Sigmoid colon (tissue), 7 donors: ENCODE measurements around the gene RASGRF2. TPM values are rescaled to one million over a fixed set of nuclear protein-coding genes. Genes with fewer than 3 reads are reported as not detected.
"Not testable (repeated sequence)": the region's sequence is repeated elsewhere in the genome, so short reads cannot be mapped to it uniquely, and the experiment has no call there.

Experiments used
- DNase-seq: peaks from one replicate; pipeline ENCODE4 v3.0.0-alpha.2; 2019
- H3K27ac ChIP-seq, 4 donors: fragments of 200-600 bp; sonication (generic); one replicate each; pipeline ENCODE4 v1.5.1; 2016 to 2019; ENCODE audit warnings: mild to moderate bottlenecking in 1 of 4
- H3K27me3 ChIP-seq, 3 donors: fragments of 200-600 bp; sonication (generic); one replicate each; pipeline ENCODE4 v1.5.1; 2019; ENCODE audit warnings: mild to moderate bottlenecking in 1 of 3
- H3K36me3 ChIP-seq, 4 donors: fragments of 200-600 bp; sonication (generic); one replicate each; pipeline ENCODE4 v1.5.1; 2016 to 2019
- H3K4me1 ChIP-seq, 4 donors: fragments of 200-600 bp; sonication (generic); one replicate each; pipeline ENCODE4 v1.5.1; 2017 to 2019
- H3K4me3 ChIP-seq, 4 donors: fragments of 200-600 bp; sonication (generic); one replicate each; pipeline ENCODE4 v1.5.1; 2017 to 2019; ENCODE audit warnings: mild to moderate bottlenecking in 2 of 4, moderate library complexity in 1 of 4
- H3K9me3 ChIP-seq, 4 donors: fragments of 200-600 bp in 3 of 4; sonication (generic) in 3 of 4; one replicate each; pipeline versions ENCODE4 v1.5.1 to v1.6.1; 2013 to 2019
- CTCF ChIP-seq, 4 experiments: fragments of 450-650 bp in 3 of 4; fragments of 200-600 bp in 1 of 4; IDR thresholded peaks; one replicate each; pipeline ENCODE4 v1.5.1; 2016 to 2019; ENCODE audit warnings: antibody characterized with exemption in 4 of 4, mild to moderate bottlenecking in 3 of 4, moderate library complexity in 2 of 4
- EP300 ChIP-seq, 4 donors: sonication (generic); formaldehyde crosslinking; IDR thresholded peaks; one replicate each; pipeline ENCODE4 v1.6.1; 2017; ENCODE audit warnings: antibody characterized with exemption in 4 of 4
- POLR2A ChIP-seq, 2 donors: fragments of 450-650 bp; IDR thresholded peaks; one replicate each; pipeline ENCODE4 v1.6.1; 2016; ENCODE audit warnings: antibody characterized with exemption in 2 of 2, mild to moderate bottlenecking in 2 of 2, moderate library complexity in 2 of 2
- POLR2AphosphoS5 ChIP-seq, 4 donors: sonication (generic); formaldehyde crosslinking; IDR thresholded peaks; one replicate each; pipeline ENCODE4 v1.6.1; 2017; ENCODE audit warnings: antibody characterized with exemption in 4 of 4
- WGBS, 2 donors: extraction: QIAGEN DNeasy Blood & Tissue Kit; methylation state at CpG; one replicate each; pipeline ENCODE4 v1.1.7; 2013; 5-methylcytosine and 5-hydroxymethylcytosine counted together
- intact Hi-C: fragments of 100-400 bp; cut with DNase I; formaldehyde crosslinking; loops from one replicate; pipeline ENCODE4 v1.15.1; 2023
- polyA plus RNA-seq, 3 donors: library from polyadenylated mRNA; stranded (reverse); fragments of 200-250 nt; gene quantifications; one replicate each; pipeline ENCODE4 v1.2.3, GENCODE V29; 2013
- total RNA-seq, 4 donors: library from RNA; depleted of rRNA; stranded (reverse); fragments of >200 nt; gene quantifications; one replicate each; pipeline ENCODE4 v1.1.0, GENCODE V29; 2016
- donor health status: healthy with polysubstance abuse.
- donor health status: Bipolar disorder and iron deficiency.
- donor health status: healthy.

RASGRF2 gene
- total and polyA plus RNA-seq, 7 donors: under 0.01 to 9.5 (median 6.8) TPM

- TF ChIP-seq EP300 (IDR thresholded peaks at IDR 0.05): no peak
- no peak for TF ChIP-seq POLR2AphosphoS5 (IDR thresholded peaks at IDR 0.05)
- TF ChIP-seq CTCF (IDR thresholded peaks at IDR 0.05): no peak
- TF ChIP-seq POLR2A (IDR thresholded peaks at IDR 0.05): no peak
- no peak for DNase-seq
- no peaks in the 10 kb centered on the region for H3K36me3 ChIP-seq
- H3K4me1 ChIP-seq: peaks cover 0 to 14% (median 3%) of the 10 kb centered on the region in 4 donors
- no peak overlapping the region for H3K4me3 ChIP-seq
- intact Hi-C loops: no loop called here
- no peaks in the 10 kb centered on the region for H3K9me3 ChIP-seq
- no peak overlapping the region for H3K27ac ChIP-seq
- H3K27me3 ChIP-seq: no peaks in the 10 kb centered on the region
- WGBS, 2 donors: 49 to 64% methylated on average over 7 of the region's 7 CpGs
These were observed 161.9 kb downstream of the RASGRF2 start for GRCh38 chr5:81121836-81122630.

- WGBS, 2 donors: 76 to 95% methylated on average over 6 of the region's 6 CpGs
- intact Hi-C loops: loop anchor here (5.0 kb wide), 1 partner anchor 162 kb away; the partner anchor contains the start of gene RASGRF2
- H3K27ac ChIP-seq: not testable (repeated sequence)
These were observed 164.5 kb downstream of the RASGRF2 start for GRCh38 chr5:81124689-81125088.

GRCh38 chr5:81125959-81126358 lies 165.8 kb downstream of the RASGRF2 start:
- WGBS, 2 donors: 72 to 85% methylated on average over 7 of the region's 7 CpGs
- intact Hi-C loops: loop anchor here (1.0 to 5.0 kb wide), 2 partner anchors 41 to 164 kb away; partner anchors contain the start of gene RASGRF2

More at GRCh38 chr5:81124689-81125088, 164.5 kb downstream of the RASGRF2 start:
- H3K36me3 ChIP-seq, H3K27me3 ChIP-seq, H3K4me3 ChIP-seq, H3K9me3 ChIP-seq, DNase-seq: not testable (repeated sequence)
- peaks cover 0 to 14% (median 3%) of the 10 kb centered on the region in 4 donors for H3K4me1 ChIP-seq

GRCh38 chr5:81128416-81128815 lies 168.3 kb downstream of the RASGRF2 start:
- H3K27ac ChIP-seq: no peak overlapping the region
- DNase-seq: no peak
- intact Hi-C loops: loop anchor here (5.0 kb wide), 1 partner anchor 166 kb away; the partner anchor contains the start of gene RASGRF2

More at GRCh38 chr5:81125959-81126358, 165.8 kb downstream of the RASGRF2 start:
- Histone ChIP-seq H3K36me3 (no peaks in the 10 kb centered on the region), H3K4me1 (peaks cover 0 to 14% (median 3%) of the 10 kb centered on the region in 4 donors), H3K27ac (peak overlapping the region in 3 of 4 donors; percentile 11 to 60 (median 29)), H3K27me3 (no peaks in the 10 kb centered on the region), H3K4me3 (no peak overlapping the region), H3K9me3 (no peaks in the 10 kb centered on the region)
- TF ChIP-seq CTCF (IDR thresholded peaks at IDR 0.05) (no peak), EP300 (IDR thresholded peaks at IDR 0.05) (peak in 1 of 4 donors; percentile 6), POLR2A (IDR thresholded peaks at IDR 0.05) (no peak), POLR2AphosphoS5 (IDR thresholded peaks at IDR 0.05) (peak in 3 of 4 donors; percentile 13 to 53 (median 51))
- peak; percentile 87 for DNase-seq

GRCh38 chr5:81132381-81132780 lies 172.2 kb downstream of the RASGRF2 start:
- WGBS, 2 donors: 83% methylated on average over 1 of the region's 1 CpG
- H3K27me3 ChIP-seq: no peaks in the 10 kb centered on the region
- no peaks in the 10 kb centered on the region for H3K36me3 ChIP-seq
- intact Hi-C loops: no loop called here
- DNase-seq: no peak
- H3K4me1 ChIP-seq: no peaks in the 10 kb centered on the region
- H3K4me3 ChIP-seq: no peak overlapping the region
- H3K9me3 ChIP-seq: no peaks in the 10 kb centered on the region
- H3K27ac ChIP-seq: no peak overlapping the region
- no peak for TF ChIP-seq CTCF (IDR thresholded peaks at IDR 0.05)
- TF ChIP-seq POLR2A (IDR thresholded peaks at IDR 0.05): no peak
- TF ChIP-seq POLR2AphosphoS5 (IDR thresholded peaks at IDR 0.05): no peak
- TF ChIP-seq EP300 (IDR thresholded peaks at IDR 0.05): no peak

More at GRCh38 chr5:81128416-81128815, 168.3 kb downstream of the RASGRF2 start:
- H3K9me3 ChIP-seq: no peaks in the 10 kb centered on the region
- H3K4me3 ChIP-seq: no peak overlapping the region
- 79 to 85% methylated on average over 7 of the region's 7 CpGs for WGBS, 2 donors
- H3K27me3 ChIP-seq: no peaks in the 10 kb centered on the region
- no peaks in the 10 kb centered on the region for H3K36me3 ChIP-seq
- peaks cover 0 to 14% (median 3%) of the 10 kb centered on the region in 4 donors for H3K4me1 ChIP-seq
- TF ChIP-seq POLR2AphosphoS5 (IDR thresholded peaks at IDR 0.05): no peak
- TF ChIP-seq EP300 (IDR thresholded peaks at IDR 0.05): no peak
